ENCODE data around the gene CBFA2T2.
"Not testable (repeated sequence)": the region's sequence is repeated elsewhere in the genome, so short reads cannot be mapped to it uniquely, and the experiment has no call there.

CBFA2T2 gene

GRCh38 chr20:33470866-33471265, 19.0 kb upstream of the CBFA2T2 start:
- DNase-seq (ENCODE audit: low spot score), result no peak

- no peak for DNase-seq (ENCODE audit: low spot score)
Measured at GRCh38 chr20:33472868-33473435, 16.9 kb upstream of the CBFA2T2 start.

- no peak for DNase-seq (ENCODE audit: low spot score)
Measured at GRCh38 chr20:33474097-33474873, 15.6 kb upstream of the CBFA2T2 start.

GRCh38 chr20:33474963-33475362, 14.9 kb upstream of the CBFA2T2 start:
- no peak for DNase-seq (ENCODE audit: low spot score)

GRCh38 chr20:33475381-33476152, 14.3 kb upstream of the CBFA2T2 start:
- no peak for DNase-seq (ENCODE audit: low spot score)

- DNase-seq (ENCODE audit: low spot score), result no peak
Measured at GRCh38 chr20:33477386-33478234, 12.3 kb upstream of the CBFA2T2 start.

- DNase-seq (ENCODE audit: low spot score), result no peak
Measured at GRCh38 chr20:33480048-33480447, 9.8 kb upstream of the CBFA2T2 start.

GRCh38 chr20:33481431-33481941, 8.4 kb upstream of the CBFA2T2 start:
- no peak for DNase-seq (ENCODE audit: low spot score)

GRCh38 chr20:33482581-33482980, 7.3 kb upstream of the CBFA2T2 start:
- DNase-seq (ENCODE audit: low spot score), result no peak

GRCh38 chr20:33483186-33483585, 6.7 kb upstream of the CBFA2T2 start:
- DNase-seq (ENCODE audit: low spot score), result not testable (repeated sequence)

GRCh38 chr20:33488201-33488600, 1.7 kb upstream of the CBFA2T2 start:
- no peak for DNase-seq (ENCODE audit: low spot score)

- not testable (repeated sequence) for DNase-seq (ENCODE audit: low spot score)
Measured at GRCh38 chr20:33488661-33489494, 1.0 kb upstream of the CBFA2T2 start.

- DNase-seq (ENCODE audit: low spot score), result peak; percentile 98
Measured at GRCh38 chr20:33489495-33490022, 337 bp upstream of the CBFA2T2 start.

GRCh38 chr20:33490934-33491656, 1.2 kb downstream of the CBFA2T2 start:
- DNase-seq (ENCODE audit: low spot score), result peak; percentile 28

GRCh38 chr20:33493076-33493766, 3.3 kb downstream of the CBFA2T2 start:
- DNase-seq (ENCODE audit: low spot score), result no peak

- DNase-seq (ENCODE audit: low spot score), result not testable (repeated sequence)
Measured at GRCh38 chr20:33496776-33497175, 6.9 kb downstream of the CBFA2T2 start.

GRCh38 chr20:33499355-33499754, 9.5 kb downstream of the CBFA2T2 start:
- DNase-seq (ENCODE audit: low spot score), result no peak

- DNase-seq (ENCODE audit: low spot score), result no peak
Measured at GRCh38 chr20:33501000-33501399, 11.1 kb downstream of the CBFA2T2 start.

GRCh38 chr20:33503564-33503963, 13.7 kb downstream of the CBFA2T2 start:
- no peak for DNase-seq (ENCODE audit: low spot score)

Measured in RKO (cell line).